Esophagus squamous epithelium (tissue), 4 donors: ENCODE results near the gene ASCC2.

Experiments used
- POLR2A ChIP-seq, 4 donors: fragments of 450-650 bp; IDR thresholded peaks; one replicate each; pipeline ENCODE4 v1.6.1; 2017; ENCODE audit warnings: antibody characterized with exemption in 4 of 4, mild to moderate bottlenecking in 4 of 4, moderate library complexity in 3 of 4
- TF ChIP-seq, protein P1 (sequence below), 6 experiments: fragments of 450-650 bp in 4 of 6; fragments of 200-600 bp in 2 of 6; sonication (generic) in 2 of 6; IDR thresholded peaks; one replicate each; pipeline ENCODE4 v1.5.1; 2016 to 2019; ENCODE audit warnings: antibody characterized with exemption in 6 of 6, mild to moderate bottlenecking in 4 of 6, moderate library complexity in 4 of 6

DNA sequence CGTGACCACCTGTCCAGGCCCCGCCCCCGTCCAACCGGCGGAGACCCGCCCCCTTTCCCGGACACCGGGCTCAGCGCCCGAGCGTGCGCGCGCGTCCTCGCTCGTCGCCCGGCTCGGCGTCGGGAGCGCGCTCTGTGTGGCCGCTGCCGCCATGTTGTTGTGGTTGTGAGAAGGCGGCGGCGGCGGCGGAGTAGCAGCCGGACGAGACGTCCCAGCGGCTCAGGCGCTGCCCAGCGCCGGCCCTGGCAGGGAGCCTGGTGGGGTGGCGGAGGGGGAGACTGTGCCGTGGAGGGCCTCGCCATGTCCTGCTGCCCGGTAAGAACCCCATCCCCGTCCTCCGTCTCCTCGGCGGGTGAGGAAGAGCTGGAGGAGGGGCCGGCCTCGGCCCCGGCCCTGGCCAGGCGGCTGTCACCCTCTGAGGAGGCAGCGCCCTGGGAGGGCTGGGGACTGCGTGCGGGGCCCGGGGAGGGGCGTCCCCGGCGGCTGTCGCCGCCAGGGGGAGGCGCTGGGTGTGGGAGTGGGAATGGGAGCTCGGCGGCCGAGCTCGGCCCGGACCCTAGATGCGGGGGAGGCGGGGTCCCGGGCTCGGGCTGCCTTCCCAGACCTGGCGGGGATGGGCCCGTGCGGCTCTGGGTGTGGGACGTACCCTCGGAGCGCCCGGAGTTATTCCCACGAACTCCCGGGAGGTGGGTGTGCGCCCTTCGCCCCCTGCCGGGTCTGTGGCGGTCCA lies 45.1 kb upstream of the ASCC2 start, which contains the start of gene MTMR3:
- peak in 2 of 4 donors; percentile 58 to 80 for TF ChIP-seq POLR2A (IDR thresholded peaks at IDR 0.05)
- TF ChIP-seq, protein P1, sequence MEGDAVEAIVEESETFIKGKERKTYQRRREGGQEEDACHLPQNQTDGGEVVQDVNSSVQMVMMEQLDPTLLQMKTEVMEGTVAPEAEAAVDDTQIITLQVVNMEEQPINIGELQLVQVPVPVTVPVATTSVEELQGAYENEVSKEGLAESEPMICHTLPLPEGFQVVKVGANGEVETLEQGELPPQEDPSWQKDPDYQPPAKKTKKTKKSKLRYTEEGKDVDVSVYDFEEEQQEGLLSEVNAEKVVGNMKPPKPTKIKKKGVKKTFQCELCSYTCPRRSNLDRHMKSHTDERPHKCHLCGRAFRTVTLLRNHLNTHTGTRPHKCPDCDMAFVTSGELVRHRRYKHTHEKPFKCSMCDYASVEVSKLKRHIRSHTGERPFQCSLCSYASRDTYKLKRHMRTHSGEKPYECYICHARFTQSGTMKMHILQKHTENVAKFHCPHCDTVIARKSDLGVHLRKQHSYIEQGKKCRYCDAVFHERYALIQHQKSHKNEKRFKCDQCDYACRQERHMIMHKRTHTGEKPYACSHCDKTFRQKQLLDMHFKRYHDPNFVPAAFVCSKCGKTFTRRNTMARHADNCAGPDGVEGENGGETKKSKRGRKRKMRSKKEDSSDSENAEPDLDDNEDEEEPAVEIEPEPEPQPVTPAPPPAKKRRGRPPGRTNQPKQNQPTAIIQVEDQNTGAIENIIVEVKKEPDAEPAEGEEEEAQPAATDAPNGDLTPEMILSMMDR (IDR thresholded peaks at IDR 0.05), result peak; percentile 31 to 59 (median 52)
